CD4-positive, alpha-beta T cell treated with Interferon gamma for 1 hour (primary cell): ENCODE results near the gene SSTR5.

Experiments
- DNase-seq: peaks from one replicate; pipeline ENCODE4 v3.0.0-alpha.2; 2020

Gene SSTR5

DNA sequence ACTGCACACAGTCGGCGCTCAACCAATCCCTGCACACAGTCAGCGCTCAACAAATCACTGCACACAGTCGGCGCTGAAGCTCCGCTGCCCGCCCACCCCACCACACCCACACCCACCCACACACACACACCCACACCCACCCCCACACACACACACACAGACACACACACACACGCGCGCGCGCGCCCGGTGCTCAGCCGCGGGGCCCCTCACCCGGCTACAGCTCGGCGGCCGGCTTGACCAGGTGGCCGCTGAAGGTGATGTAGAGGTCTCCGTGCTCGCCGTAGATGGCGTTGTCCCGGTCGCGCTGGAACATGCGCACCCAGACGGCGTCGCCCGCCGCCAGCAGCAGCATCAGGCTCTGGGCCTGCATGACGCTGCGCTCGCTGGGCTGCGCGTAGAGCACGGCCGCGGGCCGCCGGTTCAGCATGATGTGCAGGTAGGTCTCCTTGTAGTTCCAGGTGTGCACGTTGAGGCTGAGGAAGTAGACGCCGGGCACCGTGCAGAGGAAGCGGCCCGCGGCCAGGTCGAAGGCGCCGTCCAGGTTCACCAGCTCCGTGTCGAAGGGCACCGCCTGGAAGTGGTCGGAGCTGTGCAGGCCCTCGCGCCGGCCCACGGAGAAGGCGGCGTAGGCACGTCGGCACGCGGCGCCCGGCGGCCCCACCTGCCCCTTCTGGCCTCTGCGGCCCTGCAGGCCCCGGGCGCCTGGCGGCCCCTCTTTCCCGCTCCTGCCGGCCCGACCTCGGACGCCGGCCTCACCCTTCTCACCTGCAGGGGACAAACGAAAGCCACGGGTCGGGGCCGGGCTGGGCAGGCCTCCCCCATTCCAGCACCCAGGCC lies 21.0 kb downstream of the SSTR5 start:
- DNase-seq: peak; percentile 9

DNA sequence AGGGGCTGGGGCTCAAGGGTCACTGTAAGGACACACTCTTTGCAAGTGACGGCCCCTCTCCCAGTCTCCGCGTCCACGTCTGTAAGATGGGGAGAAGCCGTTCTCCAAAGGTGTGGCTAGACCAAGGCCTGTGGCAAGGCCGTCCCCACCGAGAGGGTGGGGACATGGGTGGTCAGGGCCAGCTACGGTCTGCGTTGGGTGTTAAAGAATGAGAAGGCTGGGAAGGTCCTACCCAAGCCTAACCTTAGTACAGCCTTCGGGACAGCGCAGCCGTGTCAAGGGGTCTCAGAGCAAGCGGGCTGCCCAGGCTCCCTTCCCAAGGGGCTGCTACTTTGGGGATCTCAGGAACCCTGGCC lies 21.6 kb downstream of the SSTR5 start:
- no peak for DNase-seq

DNA sequence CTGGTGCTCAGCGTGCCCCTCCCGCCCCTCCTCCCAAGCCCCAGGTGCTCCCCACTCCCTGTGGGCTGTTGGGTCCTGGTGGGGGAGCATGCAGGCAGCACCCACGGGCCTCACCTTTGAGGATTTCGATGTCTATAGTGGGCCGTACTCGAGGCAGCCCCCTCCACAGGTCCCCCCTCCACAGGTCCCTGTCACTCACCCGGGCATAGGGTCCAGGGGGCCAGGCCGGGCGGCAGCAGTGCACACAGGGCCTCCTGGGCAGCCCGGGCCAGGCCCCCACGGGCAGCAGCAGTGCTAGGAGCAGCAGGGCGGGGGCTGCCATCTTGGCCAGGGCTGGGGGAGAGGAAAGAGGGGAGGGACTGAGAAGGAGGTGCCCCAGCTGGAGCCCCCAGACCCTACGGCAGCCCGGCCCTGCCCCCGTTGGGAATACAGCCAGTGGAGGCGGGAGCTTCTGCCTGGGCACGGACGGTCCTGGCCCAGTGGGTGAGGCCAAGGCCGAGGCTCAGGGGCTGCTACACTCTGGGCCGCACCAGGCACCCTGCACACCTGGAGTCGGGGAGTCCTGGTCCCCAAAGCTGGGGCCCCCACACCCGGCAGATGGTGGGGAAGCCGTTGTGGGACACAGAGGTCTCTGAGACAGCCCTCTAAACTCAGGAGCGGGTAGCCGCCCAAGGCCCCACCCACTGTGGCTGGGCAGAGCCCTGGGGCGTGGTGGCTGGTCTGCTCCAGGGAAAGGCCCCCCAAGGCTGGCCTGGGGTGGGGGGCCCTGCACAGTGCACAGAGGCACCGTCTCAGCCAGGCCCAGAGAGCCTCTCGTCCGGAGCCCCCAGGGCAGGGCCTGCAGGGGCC lies 22.3 kb downstream of the SSTR5 start:
- DNase-seq: no peak

DNA sequence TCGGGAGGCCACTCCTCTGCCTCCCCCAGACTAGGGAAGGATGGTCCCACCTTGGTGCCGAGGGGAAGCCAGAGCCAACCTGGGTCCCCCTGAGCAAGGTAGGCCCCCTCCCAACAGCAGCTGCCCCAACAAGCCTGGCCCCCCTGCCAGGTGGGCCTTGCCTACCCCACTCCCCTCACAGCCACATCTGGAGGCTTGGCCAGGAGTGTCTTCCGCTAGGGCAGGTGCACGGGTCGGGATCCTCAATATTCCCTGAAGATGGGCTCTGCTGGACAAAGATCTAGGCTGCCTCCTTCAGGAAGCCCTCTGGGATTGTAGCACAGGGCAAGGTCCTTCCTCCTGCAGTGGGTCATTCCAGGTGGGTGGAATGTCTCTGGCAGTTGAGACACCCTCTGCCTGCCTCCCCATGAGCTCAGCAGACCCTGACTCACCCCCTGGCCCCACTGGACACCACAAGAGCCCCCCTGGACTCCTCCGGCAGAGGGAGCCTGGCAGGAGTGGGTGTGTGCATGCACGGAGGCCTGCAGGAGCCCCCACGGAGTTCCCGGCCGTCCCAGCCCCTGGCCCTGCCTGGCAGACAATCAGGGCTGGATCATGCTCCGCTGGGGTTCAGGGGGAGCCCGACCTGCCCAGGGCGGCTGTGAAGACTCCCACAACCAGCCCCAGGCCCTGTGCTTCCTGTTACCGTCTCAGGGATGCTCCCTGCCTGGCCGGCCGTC lies 23.1 kb downstream of the SSTR5 start:
- DNase-seq: no peak

DNA sequence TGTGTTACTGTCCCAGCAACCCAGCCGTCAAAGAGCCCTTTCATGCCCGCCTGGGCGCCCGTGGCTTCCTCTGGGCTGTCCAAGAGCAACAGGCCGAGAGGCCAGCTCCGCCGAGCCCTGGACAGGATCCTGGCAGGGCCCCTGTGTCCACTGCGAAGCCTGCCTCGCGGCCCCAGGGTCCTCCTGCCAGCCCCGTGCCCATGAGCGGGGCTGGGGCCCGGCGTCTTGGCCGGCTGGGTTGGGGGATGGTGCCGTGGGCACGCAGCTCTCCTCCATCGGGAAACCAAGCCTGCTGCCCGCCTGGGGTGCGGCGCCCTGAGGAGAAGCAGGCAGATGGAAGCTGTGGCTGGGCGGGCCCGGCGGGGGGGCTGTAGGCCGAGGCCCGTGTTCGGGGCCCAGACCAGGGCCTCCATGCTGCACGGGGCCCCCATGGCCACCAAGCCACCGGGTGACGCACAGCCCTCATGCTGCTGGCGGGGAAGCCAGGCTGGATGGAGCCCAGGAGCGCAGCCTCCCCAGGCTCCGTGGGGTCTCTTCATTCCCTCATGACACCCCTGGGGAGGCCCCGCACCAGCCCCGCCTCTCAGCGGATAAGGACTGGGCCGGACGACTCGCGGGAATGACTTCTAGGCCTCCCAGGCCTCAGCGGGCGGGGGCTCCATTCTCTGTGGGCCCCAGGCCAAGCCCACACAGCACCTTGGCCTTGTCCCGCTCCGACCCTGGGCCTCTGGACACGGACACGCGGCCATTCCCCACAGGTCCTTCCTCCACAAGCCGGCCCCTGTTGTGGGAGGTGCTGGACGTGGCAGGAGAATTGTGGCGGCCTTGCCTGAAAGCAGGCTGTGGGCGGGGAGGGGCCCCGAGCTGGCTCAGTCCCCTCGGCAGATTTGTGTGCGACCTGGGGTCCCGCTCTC lies 23.9 kb downstream of the SSTR5 start, which contains the start of gene C1QTNF8:
C1QTNF8 (minus strand) TSS at position 76 of the 914 bp plus-strand sequence. CDS start 1,322 bp downstream, outside the sequence.
- no peak for DNase-seq

DNA sequence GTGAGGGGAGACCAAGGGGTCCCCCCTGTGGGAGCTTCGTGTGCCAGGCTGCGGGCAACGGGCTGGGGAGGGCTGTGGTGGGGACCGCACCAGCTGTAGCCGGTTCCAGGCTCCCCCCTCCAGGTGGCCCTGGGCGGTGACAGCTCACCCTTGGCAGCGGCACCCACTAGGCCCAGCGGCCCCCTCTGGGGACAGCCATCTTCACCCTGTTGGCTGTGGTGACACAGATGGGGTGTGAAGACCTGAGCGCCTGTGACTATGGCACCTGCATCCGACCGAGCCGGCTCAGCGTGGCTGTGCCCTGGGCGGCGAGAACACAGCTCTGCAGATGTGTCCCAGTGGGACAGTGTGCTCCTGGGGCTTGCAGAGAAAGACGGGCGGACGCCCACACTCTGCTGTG lies 24.6 kb downstream of the SSTR5 start:
- DNase-seq: no peak

DNA sequence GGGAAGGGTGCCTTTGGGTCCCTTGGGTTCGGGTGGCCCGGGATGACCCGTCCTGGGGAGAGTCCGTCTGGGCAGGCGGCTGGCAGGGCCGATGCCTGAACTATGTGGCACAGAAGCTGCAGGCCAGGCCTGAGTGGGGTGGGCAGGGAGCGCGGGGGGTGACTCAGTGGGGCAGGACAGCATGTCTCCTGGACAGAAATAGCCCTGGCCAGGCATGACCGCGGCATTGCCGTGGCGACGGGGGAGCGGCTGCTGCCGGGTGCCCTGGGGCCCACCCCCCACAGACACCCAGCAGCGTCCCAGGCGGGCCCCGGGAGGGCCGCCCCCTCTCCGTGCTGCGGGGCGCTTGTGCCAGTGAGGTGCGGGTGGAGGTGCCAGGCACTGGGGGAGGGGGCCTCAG lies 25.3 kb downstream of the SSTR5 start:
- DNase-seq: no peak

DNA sequence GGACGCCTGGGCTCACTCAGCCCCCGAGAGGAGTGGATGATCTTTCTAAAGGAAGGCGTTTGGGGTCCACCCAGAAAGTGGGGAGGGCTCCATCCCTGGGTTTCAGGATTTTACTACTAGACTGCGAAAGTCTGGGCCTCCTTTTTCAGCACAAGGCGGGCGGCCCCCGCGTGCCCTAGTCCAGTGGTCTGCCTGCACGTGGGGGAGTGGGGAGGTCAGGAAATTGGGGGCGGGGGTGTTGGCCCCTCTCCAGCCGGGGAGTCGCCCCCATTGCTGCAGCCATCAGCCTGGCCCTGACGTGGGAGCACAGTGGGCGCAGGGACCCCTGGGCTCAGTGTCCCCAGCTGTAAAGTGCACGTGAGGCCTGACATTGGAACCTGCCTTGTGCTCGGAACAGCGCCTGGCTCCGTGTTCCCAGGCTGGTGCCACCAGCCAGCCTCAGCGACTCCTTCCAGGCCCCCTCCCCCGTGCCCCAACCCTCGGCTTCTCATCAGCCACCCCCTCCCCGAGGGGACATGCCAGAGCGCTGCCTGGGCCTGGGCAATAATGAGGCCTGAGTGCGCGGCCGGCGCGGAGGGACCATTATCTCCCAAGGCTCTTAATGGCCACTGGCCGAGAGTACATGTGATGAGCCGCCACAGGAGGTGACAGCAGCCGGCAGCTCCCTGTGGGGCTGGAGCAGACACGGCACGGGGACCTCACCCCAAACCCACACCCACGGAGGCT lies 25.9 kb downstream of the SSTR5 start:
- DNase-seq: no peak

DNA sequence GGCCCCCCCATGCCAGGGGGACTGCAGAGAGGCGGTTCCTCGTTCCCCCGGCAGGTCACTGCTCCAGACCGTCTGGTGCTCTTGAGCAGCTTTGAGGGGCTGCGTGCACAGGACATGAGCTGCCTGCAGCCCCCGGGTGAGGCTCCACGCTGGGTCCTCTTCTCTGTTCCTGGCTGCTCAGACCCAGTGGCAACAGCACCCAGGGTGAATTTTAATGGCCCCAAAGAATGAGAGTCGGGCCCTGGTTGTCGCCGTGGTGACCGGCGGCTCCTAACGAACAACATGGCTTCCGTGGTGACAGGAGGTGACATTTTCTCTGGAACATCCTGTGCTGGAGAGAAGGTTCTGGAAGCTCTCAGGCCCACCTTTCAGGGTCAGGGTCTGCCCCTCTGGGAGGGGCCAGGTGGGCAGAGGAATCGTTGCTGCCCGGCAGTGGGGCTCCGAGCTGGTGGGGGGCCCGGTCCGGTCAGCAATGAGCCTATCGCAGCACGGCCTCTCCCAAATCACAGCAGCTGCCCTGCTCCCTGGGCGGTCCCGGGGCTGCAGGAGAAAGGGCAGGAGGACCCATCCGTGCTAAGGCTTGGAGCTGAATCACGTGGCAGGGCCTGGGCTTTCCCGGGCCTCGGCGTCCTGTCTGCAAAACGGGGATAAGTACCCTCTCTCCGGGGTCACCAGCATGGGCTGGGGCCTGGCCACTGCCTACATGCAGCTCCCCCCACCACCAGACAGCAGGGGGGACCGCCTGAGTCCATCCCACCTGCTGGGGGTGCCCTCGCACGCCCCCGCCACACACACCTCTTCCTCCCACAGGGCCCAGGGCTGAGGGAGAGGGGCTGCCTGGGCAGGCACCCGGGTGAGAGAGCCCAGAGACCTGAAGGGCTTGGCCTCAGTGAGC lies 26.9 kb downstream of the SSTR5 start:
- DNase-seq: no peak

DNA sequence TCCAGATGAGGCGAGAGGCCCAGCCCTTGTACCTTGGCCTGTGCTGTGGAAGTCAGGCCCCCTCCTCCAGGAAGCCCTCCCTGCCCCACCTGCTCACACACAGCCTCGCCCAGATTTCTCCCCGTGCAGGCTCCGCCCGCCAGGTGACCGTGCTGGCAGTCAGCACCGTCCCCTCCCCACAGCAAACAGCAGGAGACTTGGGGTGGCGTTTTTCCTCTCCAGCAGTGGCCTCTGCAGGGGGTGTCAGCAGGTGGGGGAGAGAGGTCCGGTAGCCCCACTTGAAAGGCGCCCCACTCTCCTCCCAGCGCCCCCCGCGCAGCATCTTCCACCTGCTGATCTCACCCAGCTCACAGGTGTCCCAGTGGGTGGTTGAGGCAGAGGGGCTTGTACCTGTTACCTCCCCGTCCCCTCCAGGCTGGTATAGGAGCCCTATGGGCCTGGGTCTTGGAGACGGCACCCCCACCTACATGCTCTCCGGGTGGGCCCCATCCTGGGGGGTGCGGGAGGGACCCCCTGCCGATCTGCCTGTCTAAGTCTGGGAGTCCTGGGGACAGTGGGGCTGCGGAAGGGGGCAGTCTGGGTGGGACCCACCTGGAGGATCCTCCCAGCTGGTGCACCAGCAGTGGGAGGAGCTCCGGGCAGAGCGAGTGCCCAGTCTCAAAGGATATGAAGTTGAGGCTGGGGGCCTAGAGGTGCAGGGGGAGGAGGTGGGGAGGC lies 27.7 kb downstream of the SSTR5 start:
- DNase-seq: no peak

DNA sequence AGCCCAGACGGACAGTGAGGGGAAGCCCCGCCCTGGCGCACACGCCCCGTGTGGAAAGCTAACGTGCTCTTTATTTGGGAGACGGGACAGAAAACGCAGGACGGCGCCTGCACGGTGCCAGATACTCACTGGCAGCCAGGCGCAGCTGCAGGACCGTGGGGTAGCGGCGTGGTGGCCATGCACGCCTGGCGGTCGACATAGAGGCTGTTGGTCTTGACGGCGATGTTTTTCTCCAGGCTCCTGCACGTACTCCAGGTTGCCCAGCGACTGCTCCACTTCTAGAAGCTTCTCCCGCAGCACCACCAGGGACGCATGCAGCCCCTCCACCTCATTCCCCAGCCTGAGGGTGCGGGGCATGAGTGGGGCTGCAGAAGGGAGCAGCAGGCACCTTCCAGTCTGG lies 28.6 kb downstream of the SSTR5 start:
- no peak for DNase-seq

DNA sequence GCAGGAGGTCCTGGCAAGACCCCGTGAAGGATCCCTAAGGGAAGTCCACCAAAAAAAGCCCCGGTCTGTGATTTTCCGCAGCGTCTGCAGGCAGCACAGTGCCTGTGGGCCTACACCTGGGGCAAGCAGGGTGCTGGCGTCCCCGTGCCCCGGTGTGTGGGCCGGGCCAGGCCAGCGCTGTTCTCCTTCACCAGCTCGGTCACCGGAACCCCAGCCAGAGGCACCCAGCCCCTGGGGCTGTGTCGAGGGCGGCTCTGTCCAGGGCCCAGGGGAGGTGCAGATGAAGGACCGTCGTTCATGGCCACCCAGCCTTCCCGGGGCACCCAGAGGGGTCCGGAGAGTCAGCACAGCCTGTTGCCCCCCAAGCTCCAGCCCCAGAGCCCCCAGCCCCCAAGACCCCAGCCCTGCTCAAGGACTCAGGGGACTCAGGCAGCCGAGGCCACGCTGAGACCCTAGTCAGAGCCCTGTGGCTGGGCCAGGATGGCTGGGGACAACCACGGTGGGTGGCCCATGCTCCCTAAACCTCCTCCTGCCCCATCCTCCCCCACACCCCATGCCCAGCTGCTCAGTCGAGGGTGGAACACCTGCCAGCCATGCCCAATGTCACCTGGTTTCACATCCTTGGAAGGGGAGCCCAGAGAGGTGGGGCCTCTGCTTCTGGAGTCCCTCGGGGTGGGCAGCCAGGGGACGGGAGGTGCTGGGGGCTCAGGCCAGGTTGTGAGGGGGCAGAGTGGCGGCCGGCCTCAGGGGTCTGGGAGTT lies 29.2 kb downstream of the SSTR5 start:
- DNase-seq: no peak

DNA sequence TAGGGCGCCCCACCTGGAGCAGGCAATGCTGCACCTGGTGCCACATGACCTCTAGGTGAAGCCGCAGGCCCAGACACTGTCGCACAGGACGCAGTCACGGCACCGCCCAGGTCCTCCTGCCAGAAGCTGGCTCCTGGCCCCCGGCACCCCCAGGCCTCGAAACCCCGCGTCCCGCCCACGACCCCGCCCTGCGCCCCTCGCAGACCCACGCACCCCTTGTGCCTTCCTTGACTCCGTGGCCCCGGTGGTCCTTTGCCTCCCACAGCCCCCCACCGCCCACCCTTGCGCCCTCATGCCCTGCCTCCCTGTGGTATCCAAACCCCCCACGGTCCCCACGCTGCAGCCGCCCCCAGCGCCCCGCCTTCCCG lies 29.8 kb downstream of the SSTR5 start:
- DNase-seq: no peak

DNA sequence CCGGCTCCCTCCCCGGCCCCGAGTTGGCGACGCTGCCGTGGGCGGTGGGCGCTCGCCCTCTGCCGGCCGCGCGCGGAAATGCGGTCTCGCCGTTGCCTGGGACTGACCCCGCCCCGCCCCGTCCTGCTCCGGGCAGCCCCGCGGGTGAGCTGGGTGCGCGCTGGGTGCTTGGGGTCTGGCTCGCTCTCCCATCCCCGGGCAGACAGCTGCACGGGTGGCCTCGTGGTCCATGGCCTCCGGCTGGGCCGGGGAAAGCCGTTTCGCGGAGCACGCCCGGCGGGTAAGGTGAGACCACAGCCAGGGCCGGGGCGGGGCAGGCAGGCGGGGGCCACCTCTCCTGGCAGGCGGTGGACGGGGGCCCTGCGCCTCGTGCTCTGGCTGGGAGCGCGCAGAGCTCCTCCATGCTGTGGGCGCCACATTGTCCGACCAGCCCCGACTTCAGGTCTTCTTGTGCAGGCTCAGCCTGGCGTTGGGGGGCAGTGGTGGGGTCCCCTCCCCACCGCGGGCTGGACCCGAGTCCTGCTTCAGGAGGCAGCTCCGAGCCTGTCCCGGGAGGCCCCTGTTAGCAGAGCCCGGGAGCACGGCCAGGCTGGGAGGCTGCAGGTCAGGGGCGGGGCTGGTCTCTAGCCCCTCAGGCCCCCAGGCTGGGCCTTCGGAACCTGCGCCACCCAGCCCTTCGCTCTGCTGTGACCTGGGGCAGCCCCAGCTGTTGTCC lies 30.5 kb downstream of the SSTR5 start:
- peak; percentile 57 for DNase-seq

DNA sequence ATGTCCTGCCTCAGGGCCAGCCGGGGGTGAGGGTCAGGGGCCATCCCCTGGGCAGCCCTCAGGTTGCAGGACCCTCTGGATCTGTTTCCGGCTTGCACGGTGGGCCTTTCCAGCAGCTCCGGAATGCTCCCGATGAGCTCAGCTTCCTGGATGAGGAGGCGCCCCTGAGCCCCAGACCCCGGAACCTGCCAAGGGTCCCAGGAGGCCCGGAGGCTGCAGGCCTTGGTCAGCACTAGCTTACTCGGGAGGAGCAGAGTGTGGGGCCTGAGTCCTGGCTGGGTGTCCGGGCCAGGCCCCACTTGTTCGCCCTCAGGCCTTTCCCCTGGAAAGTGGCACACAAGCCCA lies 31.1 kb downstream of the SSTR5 start:
- no peak for DNase-seq

DNA sequence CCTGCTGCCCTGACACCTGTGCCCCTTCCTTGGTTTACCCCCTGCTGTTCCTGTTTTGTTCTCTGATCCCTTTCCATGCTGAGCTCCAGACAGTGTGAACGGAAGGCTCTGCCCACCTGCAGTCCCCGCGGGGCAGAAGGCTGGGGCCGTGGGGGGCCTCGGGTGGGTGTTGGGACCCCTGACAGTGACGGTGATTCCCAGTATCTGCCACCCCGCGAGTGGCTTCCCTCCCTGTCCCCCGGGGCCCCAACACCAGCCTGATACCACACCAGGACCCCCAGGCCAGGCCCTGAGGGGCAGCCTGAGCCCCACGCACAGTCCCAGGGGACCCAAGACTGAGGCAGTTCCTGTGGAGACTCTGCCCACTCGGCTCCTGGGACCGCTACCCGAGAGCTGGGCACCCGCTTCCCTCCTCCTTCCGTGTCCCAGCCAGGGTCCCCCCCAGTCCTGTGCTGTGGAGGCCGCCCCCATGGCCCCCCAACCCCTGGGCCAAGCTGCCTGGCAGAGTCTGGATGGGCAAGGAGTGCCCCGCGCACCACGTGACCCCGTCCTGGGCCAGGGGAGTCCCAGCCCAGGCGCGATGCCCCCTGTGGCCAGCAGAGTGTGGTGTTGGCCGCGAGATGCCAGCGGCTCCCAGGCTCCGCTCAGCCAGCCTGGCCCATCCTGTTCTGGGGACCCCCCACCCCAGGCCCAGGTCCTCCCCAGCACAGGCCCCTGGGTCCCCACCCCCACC lies 33.5 kb downstream of the SSTR5 start:
- no peak for DNase-seq

DNA sequence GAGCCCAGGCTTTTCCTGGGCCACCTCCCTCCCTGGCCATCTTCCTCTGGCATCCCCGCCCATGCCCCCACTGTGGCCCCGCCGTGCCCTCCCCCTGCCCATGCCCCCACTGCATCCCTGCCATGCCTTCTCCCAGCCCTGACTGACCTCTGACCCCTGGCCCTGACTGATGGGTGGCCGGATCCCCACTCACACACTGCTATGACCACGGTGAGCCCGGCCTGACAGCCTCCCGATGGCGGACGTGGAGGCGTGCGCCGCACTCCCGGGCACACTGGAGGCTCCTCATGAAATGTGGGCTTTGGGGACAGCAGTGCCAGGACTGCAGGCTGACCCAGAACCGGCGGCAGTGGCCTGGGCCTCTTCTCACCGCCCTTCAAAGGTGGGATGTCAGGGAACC lies 34.1 kb downstream of the SSTR5 start:
- no peak for DNase-seq

DNA sequence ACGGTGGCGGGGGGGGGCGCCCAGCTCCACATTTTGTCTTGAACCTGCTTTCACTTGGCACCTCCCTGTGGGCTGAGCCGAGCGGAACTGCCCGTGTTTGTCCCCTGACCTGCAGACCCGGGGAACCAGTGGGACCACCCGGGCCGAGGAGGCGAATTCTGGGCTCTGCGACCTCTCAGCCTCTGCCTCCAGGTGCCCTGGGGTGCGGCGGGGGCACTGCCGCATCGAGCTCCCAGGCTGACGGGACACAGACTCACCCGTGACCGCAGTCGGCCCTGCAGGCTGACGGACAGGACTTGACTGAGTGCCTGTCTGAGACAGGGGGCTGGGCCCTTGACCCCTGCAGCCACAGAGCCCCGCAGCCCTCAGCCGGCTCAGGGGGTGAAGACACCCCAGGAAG lies 34.6 kb downstream of the SSTR5 start:
- no peak for DNase-seq
